Measurements from ENCODE around the gene TRABD2B. TPM values are rescaled to one million over a fixed set of nuclear protein-coding genes. Genes with fewer than 3 reads are reported as not detected.

Gene TRABD2B
- total RNA-seq, 1 experiment from 2014 or later = 10.3 TPM

GRCh38 chr1:47895279-47896125, 101.7 kb downstream of the TRABD2B start:
- Mint-ChIP-seq H3K27ac (no peak overlapping the region), H3K36me3 (no peaks in the 10 kb centered on the region), H3K4me1 (peaks cover 74% of the 10 kb centered on the region), H3K27me3 (ENCODE audit: low read depth) (peaks cover 28% of the 10 kb centered on the region), H3K9me3 (no peaks in the 10 kb centered on the region), H3K4me3 (no peak overlapping the region)
- no peak for DNase-seq (ENCODE audit: low spot score)
- POLR2A ChIA-PET = no interaction called here
- TF ChIP-seq SMAD3 (CRISPR knock-in tag; IDR thresholded peaks at IDR 0.05; ENCODE audit: borderline replicate concordance) (no peak), ESRRA (CRISPR knock-in tag; IDR thresholded peaks at IDR 0.05; ENCODE audit: borderline replicate concordance) (no peak), RORB (CRISPR knock-in tag; IDR thresholded peaks at IDR 0.05) (no peak), CDX4 (CRISPR knock-in tag; IDR thresholded peaks at IDR 0.05; ENCODE audit: borderline replicate concordance) (no peak), E2F5 (CRISPR knock-in tag; IDR thresholded peaks at IDR 0.05) (no peak)
- ATAC-seq = no peak; the same call in 1 of the 2 replicates
- CTCF ChIA-PET = interaction anchor here (1.0 to 1.3 kb wide), 3 partner anchors 110 to 277 kb away, joined by 3 to 4 read pairs (median 3); no protein-coding TSS in a partner anchor

GRCh38 chr1:47894410-47895278, 102.5 kb downstream of the TRABD2B start:
- ChIA-PET CTCF (interaction anchor here (0.6 to 1.3 kb wide), 4 partner anchors 109 to 276 kb away, joined by 3 to 4 read pairs (median 3); no protein-coding TSS in a partner anchor), POLR2A (no interaction called here)

GRCh38 chr1:47893412-47893811, 103.8 kb downstream of the TRABD2B start:
- Mint-ChIP-seq H3K4me1 (peaks cover 55% of the 10 kb centered on the region), H3K4me3 (no peak overlapping the region), H3K27ac (no peak overlapping the region), H3K27me3 (ENCODE audit: low read depth) (peaks cover 16% of the 10 kb centered on the region), H3K36me3 (no peaks in the 10 kb centered on the region), H3K9me3 (no peaks in the 10 kb centered on the region)
- ATAC-seq (no peak), DNase-seq (ENCODE audit: low spot score) (no peak)
- ChIA-PET CTCF (no interaction called here), POLR2A (no interaction called here)
- TF ChIP-seq GABPB1 (CRISPR knock-in tag; IDR thresholded peaks at IDR 0.05) = peak; percentile 19; the same call in 1 of the 2 replicates
- no peak for TF ChIP-seq FOXJ3 (CRISPR knock-in tag; IDR thresholded peaks at IDR 0.05; ENCODE audit: borderline replicate concordance)

More at GRCh38 chr1:47894410-47895278, 102.5 kb downstream of the TRABD2B start:
- Mint-ChIP-seq H3K9me3 (no peaks in the 10 kb centered on the region), H3K4me3 (peak overlapping the region; percentile 38), H3K36me3 (no peaks in the 10 kb centered on the region), H3K4me1 (peaks cover 65% of the 10 kb centered on the region), H3K27me3 (ENCODE audit: low read depth) (peaks cover 20% of the 10 kb centered on the region), H3K27ac (no peak overlapping the region)
- peak; percentile 31 for DNase-seq (ENCODE audit: low spot score)
- TF ChIP-seq ZNF263 (CRISPR knock-in tag; IDR thresholded peaks at IDR 0.05; ENCODE audit: low read depth) = no peak
- ATAC-seq = peak; percentile 38

- Mint-ChIP-seq H3K36me3 (no peaks in the 10 kb centered on the region), H3K4me3 (no peak overlapping the region), H3K27ac (no peak overlapping the region), H3K4me1 (peaks cover 38% of the 10 kb centered on the region), H3K9me3 (no peaks in the 10 kb centered on the region), H3K27me3 (ENCODE audit: low read depth) (no peaks in the 10 kb centered on the region)
- ChIA-PET CTCF (no interaction called here), POLR2A (no interaction called here)
- no peak for DNase-seq (ENCODE audit: low spot score)
- ATAC-seq = no peak
- TF ChIP-seq E2F4 (CRISPR knock-in tag; IDR thresholded peaks at IDR 0.05; ENCODE audit: borderline replicate concordance, low read depth) (no peak), SMAD4 (CRISPR knock-in tag; IDR thresholded peaks at IDR 0.05) (no peak), ZNF532 (CRISPR knock-in tag; IDR thresholded peaks at IDR 0.05; ENCODE audit: borderline replicate concordance) (no peak), ZSCAN18 (CRISPR knock-in tag; IDR thresholded peaks at IDR 0.05) (no peak), KAT7 (CRISPR knock-in tag; IDR thresholded peaks at IDR 0.05; ENCODE audit: borderline replicate concordance) (no peak), SMAD3 (CRISPR knock-in tag; IDR thresholded peaks at IDR 0.05; ENCODE audit: borderline replicate concordance) (no peak)
Measured at GRCh38 chr1:47890779-47891178, 106.4 kb downstream of the TRABD2B start.

Data from WTC11 (cell line).